CD14-positive monocyte (primary cell): ENCODE results near the gene XYLT1. TPM values are rescaled to one million over a fixed set of nuclear protein-coding genes. Genes with fewer than 3 reads are reported as not detected.

Experiments
- DNase-seq, 3 donors: peaks; one replicate each; pipeline ENCODE4 v3.0.0-alpha.2; 2011 to 2022
- H2AFZ ChIP-seq: 2 replicates; pipeline ENCODE4 v1.6.0; 2012; ENCODE audit warnings: mild to moderate bottlenecking, low read depth, low read length, inconsistent platforms; ENCODE audit not compliant: insufficient read depth, poor library complexity, severe bottlenecking
- H3K27ac ChIP-seq, 2 donors: 1 replicate in 1 of 2; 2 replicates in 1 of 2; pipeline ENCODE4 v1.5.1; 2012 to 2013; ENCODE audit warnings: low read length in 2 of 2, control low read depth in 1 of 2, inconsistent platforms in 1 of 2, low read depth in 1 of 2, mild to moderate bottlenecking in 1 of 2
- H3K27me3 ChIP-seq, 2 donors: one replicate each; pipeline versions ENCODE4 v1.6.0 to v1.6.1; 2011 to 2013; ENCODE audit warnings: low read length in 2 of 2; ENCODE audit not compliant: control insufficient read depth in 2 of 2, insufficient read depth in 2 of 2
- H3K36me3 ChIP-seq, 2 donors: replicated peaks in 1 of 2; 1 replicate in 1 of 2; 2 replicates in 1 of 2; pipeline versions ENCODE4 v1.5.1 to v1.6.1; 2012 to 2013; ENCODE audit warnings: low read length in 2 of 2, control low read depth in 1 of 2, inconsistent platforms in 1 of 2, mild to moderate bottlenecking in 1 of 2; ENCODE audit not compliant: insufficient read depth in 2 of 2, control insufficient read depth in 1 of 2
- H3K4me1 ChIP-seq, 2 donors: 1 replicate in 1 of 2; 2 replicates in 1 of 2; pipeline versions ENCODE4 v1.5.1 to v1.6.1; 2012 to 2013; ENCODE audit warnings: low read length in 2 of 2, control low read depth in 1 of 2, inconsistent platforms in 1 of 2, mild to moderate bottlenecking in 1 of 2, moderate library complexity in 1 of 2; ENCODE audit not compliant: insufficient read depth in 2 of 2, control insufficient read depth in 1 of 2
- H3K4me2 ChIP-seq: replicated peaks from 2 replicates; pipeline ENCODE3; 2012; ENCODE audit warnings: low read length, moderate library complexity, mild to moderate bottlenecking; ENCODE audit not compliant: poor library complexity, severe bottlenecking; ENCODE audit errors: extremely low read depth
- H3K4me3 ChIP-seq, 3 experiments: fragments of 200-600 bp in 1 of 3; sonication (generic) in 1 of 3; replicated peaks in 1 of 3; 1 replicate in 2 of 3; 2 replicates in 1 of 3; pipeline ENCODE4 v1.5.1; 2011 to 2013; ENCODE audit warnings: low read length in 3 of 3, mild to moderate bottlenecking in 3 of 3, control low read depth in 2 of 3, low read depth in 2 of 3, inconsistent platforms in 1 of 3, moderate library complexity in 1 of 3
- H3K79me2 ChIP-seq: 2 replicates; pipeline ENCODE4 v1.6.0; 2012; ENCODE audit warnings: mild to moderate bottlenecking, control low read depth, inconsistent platforms, low read length, moderate library complexity; ENCODE audit not compliant: insufficient read depth
- H3K9ac ChIP-seq: 2 replicates; pipeline ENCODE4 v1.6.0; 2017; ENCODE audit warnings: low read length, mild to moderate bottlenecking; ENCODE audit not compliant: insufficient read depth, poor library complexity, severe bottlenecking
- H3K9me3 ChIP-seq, 2 donors: replicated peaks in 1 of 2; 1 replicate in 1 of 2; 2 replicates in 1 of 2; pipeline versions ENCODE4 v1.5.1 to v1.6.1; 2012 to 2013; ENCODE audit warnings: low read length in 2 of 2, control low read depth in 1 of 2; ENCODE audit not compliant: control insufficient read depth in 1 of 2, insufficient read depth in 1 of 2
- H4K20me1 ChIP-seq: 2 replicates; pipeline ENCODE4 v1.6.0; 2012; ENCODE audit warnings: mild to moderate bottlenecking, low read length, control low read depth, moderate library complexity; ENCODE audit not compliant: insufficient read depth
- H3K27ac Mint-ChIP-seq, 7 donors: one replicate each; pipeline ENCODE4 v1.8.0; 2020; ENCODE audit warnings: mild to moderate bottlenecking in 7 of 7, mixed read lengths in 7 of 7, moderate library complexity in 6 of 7, inconsistent platforms in 2 of 7
- H3K27me3 Mint-ChIP-seq, 3 donors: one replicate each; pipeline ENCODE4 v1.8.0; 2021 to 2022; ENCODE audit warnings: low read depth in 3 of 3, mild to moderate bottlenecking in 3 of 3, mixed read lengths in 3 of 3, moderate library complexity in 3 of 3, inconsistent platforms in 1 of 3
- H3K36me3 Mint-ChIP-seq, 2 donors: one replicate each; pipeline ENCODE4 v1.8.0; 2020; ENCODE audit warnings: mixed read lengths in 2 of 2, inconsistent platforms in 1 of 2, mild to moderate bottlenecking in 1 of 2
- H3K4me1 Mint-ChIP-seq: one replicate; pipeline ENCODE4 v1.8.0; 2020; ENCODE audit warnings: mild to moderate bottlenecking, mixed read lengths
- H3K4me3 Mint-ChIP-seq, 2 donors: one replicate each; pipeline ENCODE4 v1.8.0; 2020; ENCODE audit warnings: mild to moderate bottlenecking in 2 of 2, mixed read lengths in 2 of 2, moderate library complexity in 1 of 2
- H3K9me3 Mint-ChIP-seq, 7 donors: one replicate each; pipeline ENCODE4 v1.8.0; 2020 to 2022; ENCODE audit warnings: mixed read lengths in 7 of 7, mild to moderate bottlenecking in 6 of 7, moderate library complexity in 6 of 7, inconsistent platforms in 2 of 7
- WGBS: methylation state at CpG from one replicate; pipeline ENCODE4 v1.1.5; 2013; ENCODE audit warnings: missing lambda C conversion rate; ENCODE audit not compliant: insufficient coverage; 5-methylcytosine and 5-hydroxymethylcytosine counted together
- intact Hi-C, 2 donors: fragments of 100-400 bp; cut with micrococcal nuclease; formaldehyde crosslinking; loops; one replicate each; pipeline versions ENCODE4 v1.15.0 to v1.15.1; 2023
- polyA plus RNA-seq, 3 donors: library from polyadenylated mRNA; depleted of rRNA in 1 of 3; unstranded in 2 of 3; stranded (reverse) in 1 of 3; fragments of 300-500 nt in 2 of 3; fragments of >200 nt in 1 of 3; fragmentation: Illumina TruSeq in 2 of 3; gene quantifications; 1 replicate in 2 of 3; 2 replicates in 1 of 3; pipeline ENCODE4 v1.2.3, GENCODE V29; 2012 to 2021
- TF ChIP-seq, protein P1 (sequence below): fragments of 200-600 bp; IDR thresholded peaks from one replicate; pipeline ENCODE4 v1.8.0; 2022; ENCODE audit warnings: antibody characterized with exemption, mild to moderate bottlenecking

Gene XYLT1
- polyA plus RNA-seq, 3 donors: 0.51 to 9.4 (median 1.6) TPM

DNA sequence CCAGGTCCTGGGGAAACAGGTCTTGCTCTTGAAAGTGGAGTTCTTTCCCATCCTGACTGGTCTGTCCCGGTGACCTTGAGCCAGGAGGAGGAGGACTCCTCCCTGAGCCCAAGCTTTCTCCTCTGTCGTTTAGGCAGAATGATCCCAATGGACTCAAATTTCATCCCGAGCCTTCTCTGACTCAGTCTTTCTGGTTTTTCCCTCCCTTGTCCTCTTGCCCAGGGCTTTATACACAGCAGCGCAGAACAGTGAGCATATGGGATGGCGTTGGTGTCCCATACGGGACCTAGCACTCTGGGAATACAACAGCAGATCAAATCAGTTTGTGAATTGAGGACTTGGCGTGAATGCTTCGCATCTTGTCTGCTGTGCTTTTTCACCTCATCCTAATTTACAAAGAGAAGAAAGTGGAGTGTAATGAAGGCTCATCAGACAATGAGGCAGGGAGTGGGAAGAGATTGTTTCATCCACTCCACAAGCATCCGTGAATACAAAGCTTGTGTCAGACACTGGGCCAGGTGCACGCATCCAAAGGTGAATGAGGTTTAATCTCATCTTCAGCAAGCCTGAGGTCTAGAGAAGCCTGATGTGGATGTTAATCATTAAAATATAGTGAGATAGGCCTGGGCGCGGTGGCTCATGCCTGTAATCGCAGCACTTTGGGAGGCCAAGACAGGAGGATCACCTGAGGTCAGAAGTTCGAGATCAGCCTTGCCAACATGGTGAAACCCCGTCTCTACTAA is 1.1 kb upstream of the XYLT1 start:
- Mint-ChIP-seq H3K27me3 (peaks cover 35 to 43% (median 37%) of the 10 kb centered on the region in 3 donors), H3K4me3 (peak overlapping the region; percentile 46 to 85), H3K9me3 (peaks cover 0 to 3% (median 0%) of the 10 kb centered on the region in 7 donors), H3K36me3 (peaks cover 15 to 33% of the 10 kb centered on the region in 2 donors), H3K27ac (peak overlapping the region in 3 of 7 donors; percentile 19 to 48 (median 42)), H3K4me1 (peaks cover 51% of the 10 kb centered on the region)
- intact Hi-C loops: loop anchor here in 1 of 2 donors (5.0 to 10.0 kb wide), 2 partner anchors 55 to 97 kb away; no protein-coding TSS in a partner anchor
- Histone ChIP-seq H3K4me3 (no peak overlapping the region), H3K9me3 (no peaks in the 10 kb centered on the region), H3K36me3 (peaks cover 0 to 1% of the 10 kb centered on the region in 2 donors), H3K27me3 (peaks cover 18 to 19% of the 10 kb centered on the region in 2 donors), H3K9ac (no peak overlapping the region), H3K4me2 (no peak overlapping the region), H2AFZ (no peak overlapping the region), H3K4me1 (peaks cover 45 to 47% of the 10 kb centered on the region in 2 donors), H4K20me1 (peaks cover 33% of the 10 kb centered on the region), H3K27ac (no peak overlapping the region), H3K79me2 (peaks cover 35% of the 10 kb centered on the region)
- 97% methylated on average over 7 of the region's 15 CpGs for WGBS
- TF ChIP-seq, protein P1, sequence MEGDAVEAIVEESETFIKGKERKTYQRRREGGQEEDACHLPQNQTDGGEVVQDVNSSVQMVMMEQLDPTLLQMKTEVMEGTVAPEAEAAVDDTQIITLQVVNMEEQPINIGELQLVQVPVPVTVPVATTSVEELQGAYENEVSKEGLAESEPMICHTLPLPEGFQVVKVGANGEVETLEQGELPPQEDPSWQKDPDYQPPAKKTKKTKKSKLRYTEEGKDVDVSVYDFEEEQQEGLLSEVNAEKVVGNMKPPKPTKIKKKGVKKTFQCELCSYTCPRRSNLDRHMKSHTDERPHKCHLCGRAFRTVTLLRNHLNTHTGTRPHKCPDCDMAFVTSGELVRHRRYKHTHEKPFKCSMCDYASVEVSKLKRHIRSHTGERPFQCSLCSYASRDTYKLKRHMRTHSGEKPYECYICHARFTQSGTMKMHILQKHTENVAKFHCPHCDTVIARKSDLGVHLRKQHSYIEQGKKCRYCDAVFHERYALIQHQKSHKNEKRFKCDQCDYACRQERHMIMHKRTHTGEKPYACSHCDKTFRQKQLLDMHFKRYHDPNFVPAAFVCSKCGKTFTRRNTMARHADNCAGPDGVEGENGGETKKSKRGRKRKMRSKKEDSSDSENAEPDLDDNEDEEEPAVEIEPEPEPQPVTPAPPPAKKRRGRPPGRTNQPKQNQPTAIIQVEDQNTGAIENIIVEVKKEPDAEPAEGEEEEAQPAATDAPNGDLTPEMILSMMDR: no peak
- DNase-seq: no peak

GRCh38 chr16:17470182-17470907 is 415 bp downstream of the XYLT1 start:
- H3K27ac Mint-ChIP-seq: peak overlapping the region in 6 of 7 donors; percentile 65 to 89 (median 85)
- Histone ChIP-seq H3K79me2 (peaks cover 50% of the 10 kb centered on the region), H2AFZ (peak overlapping the region; percentile 68), H3K9me3 (no peaks in the 10 kb centered on the region), H3K4me2 (peak overlapping the region; percentile 83), H3K27me3 (peaks cover 18% of the 10 kb centered on the region in 2 donors), H3K36me3 (peaks cover 0 to 3% of the 10 kb centered on the region in 2 donors), H3K27ac (peak overlapping the region; percentile 7 to 69), H3K4me1 (peaks cover 52 to 56% of the 10 kb centered on the region in 2 donors), H3K9ac (peak overlapping the region; percentile 78), H3K4me3 (peak overlapping the region; percentile 83 to 92 (median 87)), H4K20me1 (peaks cover 47% of the 10 kb centered on the region)
- H3K36me3 Mint-ChIP-seq: peaks cover 26 to 42% of the 10 kb centered on the region in 2 donors
- H3K27me3 Mint-ChIP-seq: peaks cover 25 to 32% (median 28%) of the 10 kb centered on the region in 3 donors
- under 1% methylated on average over 81 of the region's 95 CpGs for WGBS
- TF ChIP-seq, protein P1: no peak
- H3K4me1 Mint-ChIP-seq: peaks cover 60% of the 10 kb centered on the region
- peak overlapping the region; percentile 96 to 98 for H3K4me3 Mint-ChIP-seq
- H3K9me3 Mint-ChIP-seq: peaks cover 0 to 3% (median 0%) of the 10 kb centered on the region in 7 donors
- intact Hi-C loops: loop anchor here in 1 of 2 donors (5.0 to 10.0 kb wide), 2 partner anchors 53 to 96 kb away; no protein-coding TSS in a partner anchor
- no peak for DNase-seq
